A549 (cell line): ENCODE measurements around the gene TBC1D1.

Experiments used
- CTCF ChIP-seq: fragments of >200 bp; sonication (Bioruptor Twin); formaldehyde crosslinking; IDR thresholded peaks from 3 replicates; pipeline ENCODE4 v1.5.1; 2016
- KDM5A ChIP-seq: fragments of 200-600 bp; sonication (generic); IDR thresholded peaks from 2 replicates; pipeline ENCODE4 v1.6.1; 2016; ENCODE audit warnings: antibody characterized with exemption, mild to moderate bottlenecking
- MAZ ChIP-seq: fragments of 150-350 bp; IDR thresholded peaks from 2 replicates; pipeline ENCODE4 v1.6.1; 2014; ENCODE audit warnings: antibody characterized with exemption, low read depth, low read length, borderline replicate concordance
- POLR2A ChIP-seq: IDR thresholded peaks from 2 replicates; pipeline ENCODE4 v1.6.1; 2012; ENCODE audit warnings: mild to moderate bottlenecking, low read length
- RARB ChIP-seq: fragments of 250-450 bp; sonication (Bioruptor Pico); IDR thresholded peaks from 2 replicates; pipeline ENCODE4 v1.8.0; 2021; ENCODE audit warnings: mild to moderate bottlenecking, moderate library complexity
- REST ChIP-seq: fragments of 200-600 bp; sonication (generic); IDR thresholded peaks from 2 replicates; pipeline ENCODE4 v1.6.1; 2016; ENCODE audit warnings: antibody characterized with exemption, mild to moderate bottlenecking, moderate library complexity
- SREBF2 ChIP-seq: fragments of 450-650 bp; IDR thresholded peaks from 2 replicates; pipeline ENCODE4 v1.6.1; 2014; ENCODE audit warnings: mild to moderate bottlenecking, moderate library complexity
- ZC3H11A ChIP-seq: fragments of 450-650 bp; IDR thresholded peaks from 2 replicates; pipeline ENCODE4 v1.6.1; 2014; ENCODE audit warnings: antibody characterized with exemption, mild to moderate bottlenecking

GRCh38 chr4:38164346-38164745, 273.5 kb downstream of the TBC1D1 start:
- no peak for TF ChIP-seq REST
- no peak for TF ChIP-seq POLR2A
- no peak for TF ChIP-seq KDM5A
- no peak for TF ChIP-seq MAZ
- no peak for TF ChIP-seq SREBF2
- TF ChIP-seq RARB (CRISPR knock-in tag) = no peak
- no peak for TF ChIP-seq CTCF
- no peak for TF ChIP-seq ZC3H11A
